NCI-H1092 (cell line): ENCODE data around the gene OPALIN.

Experiments used
- DNase-seq: peaks from one replicate; lab custom pipeline; 2025; lab: John Stamatoyannopoulos, UW

Gene OPALIN

DNA sequence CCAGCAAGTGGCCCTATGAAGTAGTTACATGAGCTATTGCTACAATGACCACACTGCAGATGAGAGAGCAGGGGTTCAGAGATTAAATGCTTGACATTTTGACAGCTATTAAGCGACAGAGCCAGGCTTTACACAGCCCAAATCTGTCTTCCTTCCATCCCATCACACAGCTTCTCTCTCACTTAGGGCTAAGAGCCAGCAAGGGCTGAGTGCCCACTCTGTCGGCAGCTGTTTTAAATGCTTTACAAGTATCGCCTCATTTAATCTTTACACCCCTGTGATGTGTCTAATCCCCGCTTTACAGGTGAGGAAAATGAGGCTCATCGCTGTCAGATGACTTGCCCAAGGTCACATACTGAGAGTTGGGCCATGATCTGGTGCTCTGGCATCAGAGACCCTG, 15.2 kb upstream of the OPALIN start:
- DNase-seq, result no peak

GRCh38 chr10:96371356-96371755, 12.6 kb upstream of the OPALIN start:
- no peak for DNase-seq

DNA sequence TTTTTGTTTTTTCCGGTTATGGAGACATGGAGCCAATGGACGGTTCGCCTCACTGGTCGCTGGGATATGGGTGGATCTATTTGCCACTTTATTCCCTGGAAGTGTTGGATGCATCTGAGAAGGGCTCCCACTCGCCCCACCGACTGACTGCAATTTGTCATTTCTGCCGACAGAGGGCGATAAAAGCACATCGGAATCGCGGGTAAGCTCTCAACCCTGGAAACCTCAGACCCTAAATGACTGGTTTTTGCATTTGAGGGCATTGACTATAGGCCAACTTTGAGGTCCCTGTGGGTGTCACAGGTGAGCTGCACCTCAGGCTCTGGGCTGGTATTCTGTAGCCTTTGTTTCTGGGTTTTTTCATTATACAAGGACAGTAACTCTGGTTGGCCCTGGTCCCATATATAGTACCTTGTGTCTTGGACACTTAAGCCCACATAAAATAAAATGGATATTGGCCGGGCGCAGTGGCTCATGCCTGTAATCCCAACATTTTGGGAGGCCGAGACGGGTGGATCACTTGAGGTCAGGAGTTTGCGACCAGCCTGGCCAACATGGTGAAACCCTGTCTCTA, 11.9 kb upstream of the OPALIN start:
- DNase-seq, result peak; percentile 12

GRCh38 chr10:96369890-96370583, 11.2 kb upstream of the OPALIN start:
- no peak for DNase-seq

DNA sequence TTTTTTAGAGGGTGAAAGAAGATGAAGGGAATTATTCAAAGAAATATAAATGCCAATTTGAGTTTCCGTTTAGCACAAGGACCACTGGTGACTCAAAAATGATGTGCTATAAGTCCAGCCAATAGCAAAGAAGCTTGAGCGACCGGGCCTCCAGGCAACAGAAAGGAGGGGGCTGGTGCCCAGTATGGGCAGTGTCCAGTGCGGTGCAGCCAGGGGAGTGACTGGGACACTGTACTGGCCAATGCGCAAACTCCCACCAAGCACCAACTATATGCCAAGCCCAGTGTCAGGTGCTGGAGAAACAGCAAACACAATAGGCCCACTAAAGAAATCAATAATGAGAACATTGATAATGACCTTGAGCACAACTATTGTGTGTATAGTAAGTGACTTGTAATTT, 10.2 kb upstream of the OPALIN start:
- no peak for DNase-seq

DNA sequence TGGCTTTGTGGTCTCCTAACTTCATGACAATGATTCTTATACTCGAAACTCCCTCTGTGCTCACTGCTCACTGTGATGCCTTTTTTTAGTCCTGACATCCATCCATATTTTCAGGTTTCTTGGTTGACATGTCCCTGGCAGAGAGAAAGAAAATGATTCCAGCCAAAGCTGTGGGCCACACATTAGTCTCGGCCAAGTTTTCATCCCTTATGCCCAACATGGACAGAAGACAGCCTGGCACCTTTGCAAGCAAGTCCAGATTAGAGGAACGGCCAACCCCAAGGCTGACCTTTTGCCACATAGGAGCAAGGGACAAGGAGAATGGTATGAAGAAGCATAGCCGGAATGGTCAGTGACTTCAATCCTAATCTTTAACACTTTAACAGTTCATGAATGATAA, 8.7 kb upstream of the OPALIN start:
- no peak for DNase-seq

DNA sequence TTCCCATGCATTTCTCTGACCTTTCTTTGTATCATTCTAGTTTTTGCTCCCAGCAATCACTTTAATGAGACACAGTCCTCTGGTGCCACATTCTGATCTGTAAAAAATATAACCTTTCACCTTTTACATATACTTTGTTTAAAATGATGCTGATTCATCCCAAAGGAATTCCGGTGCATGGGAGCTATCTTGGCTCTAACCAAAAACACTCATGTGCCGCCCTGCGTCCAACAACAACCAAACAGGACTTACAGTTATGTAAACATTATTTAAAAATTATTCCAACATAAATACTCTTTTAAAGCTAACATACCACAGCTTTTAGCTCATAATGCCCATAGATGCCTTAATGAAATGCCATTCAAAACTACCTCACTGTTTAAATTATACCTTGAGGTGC, 7.7 kb upstream of the OPALIN start:
- DNase-seq, result no peak

DNA sequence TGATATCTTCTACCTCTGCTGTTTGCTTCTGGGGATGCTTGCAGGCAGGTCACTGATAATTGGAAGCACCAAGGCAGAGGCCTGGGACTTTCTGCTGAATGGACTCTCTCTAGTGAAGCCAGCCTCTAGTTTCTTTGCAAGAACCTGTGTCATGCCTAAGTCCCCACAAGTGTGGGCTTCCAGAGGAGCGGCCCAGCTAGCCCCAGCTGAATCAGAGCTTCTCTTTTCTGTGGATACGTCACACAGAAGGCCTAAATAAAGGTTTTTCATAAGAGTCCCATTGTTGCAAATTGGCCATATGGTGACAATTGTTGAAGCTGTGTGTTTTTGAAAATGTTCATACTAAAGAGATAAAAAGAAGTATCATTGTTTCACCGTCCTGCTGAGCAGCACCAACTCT, 6.8 kb upstream of the OPALIN start:
- DNase-seq, result no peak

- DNase-seq, result no peak
These were observed 2.0 kb upstream of the OPALIN start for GRCh38 chr10:96360766-96361165.

- no peak for DNase-seq
These were observed 1.5 kb upstream of the OPALIN start for GRCh38 chr10:96360331-96360730.

DNA sequence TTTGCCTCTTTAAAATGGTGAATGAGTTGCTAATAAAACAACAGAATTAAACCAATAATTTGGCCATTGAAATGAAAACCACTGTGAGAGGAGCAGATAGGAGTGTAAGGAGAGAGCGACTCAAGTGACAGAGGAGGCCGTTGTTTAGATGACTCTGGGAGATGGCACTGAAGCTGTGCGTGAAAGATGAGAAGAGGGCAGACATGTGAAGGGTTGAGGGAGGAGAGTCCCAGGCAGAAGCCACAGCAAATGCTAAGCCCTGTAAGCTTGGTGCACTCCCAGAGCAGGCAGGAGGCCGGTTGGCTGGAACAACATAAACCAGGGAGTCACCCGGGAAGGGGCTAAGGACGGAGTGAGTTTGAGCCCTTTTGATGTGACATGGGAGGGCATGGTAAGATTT, 814 bp upstream of the OPALIN start:
- DNase-seq, result no peak

GRCh38 chr10:96357038-96357620, 1.7 kb downstream of the OPALIN start:
- no peak for DNase-seq

DNA sequence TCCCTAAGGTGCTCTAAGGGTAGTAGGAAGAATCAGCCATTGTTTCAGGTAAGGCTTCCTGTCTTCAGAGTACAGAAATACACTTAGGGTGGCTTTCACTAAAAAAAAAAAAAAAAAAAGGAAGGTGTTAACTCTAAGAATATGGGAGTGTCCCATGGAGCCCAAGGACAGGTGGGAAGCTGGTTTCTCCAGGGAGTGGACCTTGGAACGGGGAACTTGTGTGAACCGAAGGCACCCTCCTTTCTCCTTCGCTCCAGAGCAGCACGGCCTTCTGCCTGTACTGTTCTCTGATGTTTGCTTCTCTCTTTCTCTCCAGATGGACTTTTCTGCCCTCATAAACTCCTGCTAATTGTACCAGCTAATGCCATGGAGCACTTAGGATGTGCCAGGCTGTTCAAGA, 6.2 kb downstream of the OPALIN start:
- DNase-seq, result no peak

- no peak for DNase-seq
These were observed 6.8 kb downstream of the OPALIN start for GRCh38 chr10:96352027-96352426.

DNA sequence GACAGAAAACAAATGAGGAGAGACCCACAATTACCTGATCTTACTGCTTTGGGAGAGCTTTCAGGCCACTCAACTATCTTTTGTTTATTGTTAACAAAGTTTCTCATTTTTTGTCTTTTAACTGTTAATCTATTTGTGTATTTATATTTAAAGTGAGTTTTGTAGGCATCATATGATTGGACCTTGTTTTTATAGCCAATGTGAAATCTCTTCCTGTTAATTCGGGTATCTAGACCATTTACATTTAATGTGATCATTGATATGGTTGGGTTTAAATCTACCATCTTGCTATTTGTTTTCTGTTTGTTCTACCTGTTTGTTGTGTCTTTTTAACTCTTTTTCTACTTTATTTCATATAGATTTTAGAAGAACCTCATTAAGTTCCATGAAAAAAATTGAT, 12.5 kb downstream of the OPALIN start:
- no peak for DNase-seq

DNA sequence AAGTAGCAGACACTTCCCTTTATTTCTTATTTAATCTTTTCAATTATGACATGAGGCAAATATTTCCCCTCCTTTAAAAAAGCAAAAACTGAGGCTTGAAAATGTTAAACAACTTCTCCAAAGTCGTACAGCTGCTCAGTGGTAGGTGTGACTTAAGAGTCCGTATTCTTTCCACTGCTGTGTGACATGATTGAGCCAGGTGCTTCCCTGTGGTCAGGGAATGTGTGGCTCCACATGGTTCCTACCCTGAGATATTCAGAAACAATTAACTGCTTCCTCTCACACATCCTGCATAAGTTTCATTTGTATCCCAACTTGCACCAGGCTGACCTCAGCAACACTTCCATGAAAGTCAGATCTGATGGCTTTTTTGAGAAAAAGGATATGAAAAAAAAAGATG, 13.6 kb downstream of the OPALIN start:
- no peak for DNase-seq

DNA sequence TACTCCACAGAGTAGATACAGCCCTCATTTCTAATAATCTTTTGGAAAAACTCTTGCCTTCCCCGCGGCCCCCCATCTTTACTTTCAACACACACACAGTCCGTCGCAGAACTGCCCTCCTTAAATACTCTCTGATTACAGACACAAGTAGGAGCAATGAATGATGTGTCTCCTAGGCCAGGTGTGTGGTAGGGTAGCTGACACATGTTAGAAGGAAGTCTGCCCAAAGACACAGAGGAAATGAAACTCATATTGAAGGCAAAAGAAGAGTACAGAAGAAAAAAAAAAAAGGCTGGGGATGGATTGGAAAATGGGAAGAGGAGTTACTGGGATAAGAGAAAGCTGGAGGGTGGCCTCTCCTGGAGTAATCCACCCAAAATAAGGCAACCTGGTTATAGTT, 14.6 kb downstream of the OPALIN start:
- DNase-seq, result no peak

DNA sequence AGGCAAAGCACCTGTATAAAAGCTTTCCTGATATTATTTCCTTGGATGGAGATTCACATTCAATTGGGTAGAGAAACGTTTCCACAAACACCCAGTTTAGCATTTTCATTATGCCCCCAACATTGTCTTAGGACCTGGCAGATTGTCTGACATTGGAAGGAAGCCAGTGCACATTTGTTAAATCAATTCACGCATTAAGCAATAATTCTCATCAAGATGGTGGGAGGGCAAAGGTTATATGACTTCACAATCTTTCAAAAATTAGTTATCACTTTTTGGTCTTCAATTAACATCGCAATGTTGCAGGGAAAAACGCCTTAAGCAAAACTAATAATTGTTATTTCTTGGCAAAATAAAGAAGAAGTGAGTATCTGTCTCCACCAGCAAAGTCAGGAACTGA, 16.4 kb downstream of the OPALIN start:
- no peak for DNase-seq

- DNase-seq, result no peak
These were observed 17.3 kb downstream of the OPALIN start for GRCh38 chr10:96341219-96342182.

- DNase-seq, result peak; percentile 68
These were observed 18.6 kb downstream of the OPALIN start for GRCh38 chr10:96339956-96340904.

DNA sequence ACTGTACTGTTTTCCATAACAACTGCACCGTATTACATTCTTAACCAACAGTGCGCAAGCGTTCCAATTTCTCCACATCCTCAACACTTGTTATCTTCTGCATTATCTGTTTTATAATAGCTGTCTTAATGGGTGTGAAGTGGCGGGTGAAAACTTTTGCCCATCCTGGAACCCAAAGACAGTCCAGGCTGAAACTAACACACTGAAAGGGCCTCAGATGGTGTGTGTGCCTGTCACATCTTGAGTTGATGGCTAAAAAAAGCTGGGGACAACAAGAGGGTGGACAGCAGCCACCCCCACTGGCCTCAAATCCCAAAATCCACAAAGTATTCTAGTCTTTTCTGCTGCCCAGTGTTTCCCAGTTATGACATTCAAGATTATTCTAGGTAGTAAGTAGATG, 19.4 kb downstream of the OPALIN start:
- no peak for DNase-seq
